ENCODE results near the gene KHDC1L. TPM values are rescaled to one million over a fixed set of nuclear protein-coding genes. Genes with fewer than 3 reads are reported as not detected.
"Not testable (repeated sequence)": the region's sequence is repeated elsewhere in the genome, so short reads cannot be mapped to it uniquely, and the experiment has no call there.

The KHDC1L gene
- 0.41 TPM for polyA plus RNA-seq (2013, experiment 1 of 2; ENCODE audit: insufficient read length)
- polyA plus RNA-seq (2013, experiment 2 of 2; ENCODE audit: insufficient read length) = not detected

GRCh38 chr6:73225396-73225795, at the start of gene KHDC1L:
Gene KHDC1L, minus strand, starts transcription at chr6:73225496. Its CDS starts 88 bp downstream, at chr6:73225408.
- DNase-seq = no peak

GRCh38 chr6:73269296-73269695, 44.0 kb upstream of the KHDC1L start:
- not testable (repeated sequence) for DNase-seq

GRCh38 chr6:73268896-73269295, 43.6 kb upstream of the KHDC1L start:
- not testable (repeated sequence) for DNase-seq

GRCh38 chr6:73264446-73264845, 39.1 kb upstream of the KHDC1L start:
- no peak for DNase-seq

- DNase-seq = peak; percentile 6
Measured at GRCh38 chr6:73263570-73263909, 38.2 kb upstream of the KHDC1L start.

- peak; percentile 67 for DNase-seq
Measured at GRCh38 chr6:73262671-73263569, 37.6 kb upstream of the KHDC1L start, which contains the start of gene KHDC1. Gene KHDC1, minus strand, starts transcription at chr6:73263196. Its CDS starts 20,679 bp downstream, at chr6:73242517.

GRCh38 chr6:73258721-73259120, 33.4 kb upstream of the KHDC1L start:
- no peak for DNase-seq

GRCh38 chr6:73254323-73254722, 29.0 kb upstream of the KHDC1L start:
- DNase-seq = not testable (repeated sequence)

GRCh38 chr6:73252703-73253102, 27.4 kb upstream of the KHDC1L start:
- no peak for DNase-seq

GRCh38 chr6:73250016-73250415, 24.7 kb upstream of the KHDC1L start:
- no peak for DNase-seq

GRCh38 chr6:73248192-73248903, 23.1 kb upstream of the KHDC1L start:
- DNase-seq = no peak

- DNase-seq = no peak
Measured at GRCh38 chr6:73242001-73242400, 16.7 kb upstream of the KHDC1L start.

- no peak for DNase-seq
Measured at GRCh38 chr6:73240730-73241129, 15.4 kb upstream of the KHDC1L start.

- peak; percentile 91 for DNase-seq
Measured at GRCh38 chr6:73236144-73236750, 11.0 kb upstream of the KHDC1L start.

- peak; percentile 56 for DNase-seq
Measured at GRCh38 chr6:73234733-73235132, 9.4 kb upstream of the KHDC1L start.

- peak; percentile 12 for DNase-seq
Measured at GRCh38 chr6:73233971-73234370, 8.7 kb upstream of the KHDC1L start.

- no peak for DNase-seq
Measured at GRCh38 chr6:73233048-73233447, 7.8 kb upstream of the KHDC1L start.

- peak; percentile 5 for DNase-seq
Measured at GRCh38 chr6:73231986-73232391, 6.7 kb upstream of the KHDC1L start.

GRCh38 chr6:73227606-73228255, 2.4 kb upstream of the KHDC1L start:
- DNase-seq = no peak

GRCh38 chr6:73216859-73217258, 8.4 kb downstream of the KHDC1L start:
- DNase-seq = no peak

GRCh38 chr6:73209117-73209516, 16.2 kb downstream of the KHDC1L start:
- no peak for DNase-seq

GRCh38 chr6:73207221-73207837, 18.0 kb downstream of the KHDC1L start:
- DNase-seq = no peak
